BJ (cell line): ENCODE measurements around the gene NEK4. TPM values are rescaled to one million over a fixed set of nuclear protein-coding genes. Genes with fewer than 3 reads are reported as not detected.

Experiments
- CTCF ChIA-PET: fragments of 350-600 bp; formaldehyde crosslinking; extraction: SDS; loops from one replicate; lab custom pipeline; 2021; ENCODE audit warnings: antibody characterized with exemption, inconsistent platforms; lab: Yijun Ruan, JAX
- POLR2A ChIA-PET: fragments of 300-600 bp; sonication (Branson Sonifier 250); formaldehyde crosslinking; extraction: SDS; loops from one replicate; lab custom pipeline; 2021; ENCODE audit warnings: antibody characterized with exemption; lab: Charles Lee
- DNase-seq: peaks from one replicate; pipeline ENCODE4 v3.0.0-alpha.2; 2011; ENCODE audit warnings: low read depth
- H3K27me3 ChIP-seq: 2 replicates; pipeline ENCODE4 v1.6.0; 2011; ENCODE audit warnings: low read length; ENCODE audit not compliant: control insufficient read depth, insufficient read depth
- H3K36me3 ChIP-seq: 2 replicates; pipeline ENCODE4 v1.5.1; 2011; ENCODE audit warnings: low read length; ENCODE audit not compliant: control insufficient read depth, insufficient read depth
- H3K4me3 ChIP-seq: 2 replicates; pipeline ENCODE4 v1.5.1; 2011; ENCODE audit warnings: low read depth, mild to moderate bottlenecking, control low read depth, low read length
- CTCF ChIP-seq: IDR thresholded peaks from 2 replicates; pipeline ENCODE4 v1.5.1; 2011; ENCODE audit warnings: low read depth, mild to moderate bottlenecking, control low read depth, inconsistent platforms, low read length, moderate library complexity; ENCODE audit not compliant: insufficient read depth
- polyA plus RNA-seq: library from polyadenylated mRNA; depleted of rRNA; stranded (reverse); fragments of >200 nt; gene quantifications from 2 replicates; pipeline ENCODE4 v1.2.3, GENCODE V29; 2011

The NEK4 gene
- polyA plus RNA-seq, 1 experiment, result 10.0 TPM

- Histone ChIP-seq H3K27me3 (no peaks in the 10 kb centered on the region), H3K4me3 (no peak overlapping the region), H3K36me3 (peaks cover 28% of the 10 kb centered on the region)
- POLR2A ChIA-PET, result no interaction called here
- CTCF ChIA-PET, result interaction anchor here (0.6 kb wide), 1 partner anchor 10 kb away, joined by 6 read pairs; no protein-coding TSS in a partner anchor
- no peak for DNase-seq
- TF ChIP-seq CTCF, result no peak
Observed at GRCh38 chr3:52697632-52697965, 73.1 kb downstream of the NEK4 start.

GRCh38 chr3:52696830-52697631 is 73.7 kb downstream of the NEK4 start:
- ChIA-PET CTCF (interaction anchor here (0.6 to 1.1 kb wide), 3 partner anchors 9 to 10 kb away, joined by 3 to 6 read pairs (median 3); no protein-coding TSS in a partner anchor), POLR2A (no interaction called here)
- no peaks in the 10 kb centered on the region for H3K27me3 ChIP-seq
- DNase-seq, result no peak
- peaks cover 32% of the 10 kb centered on the region for H3K36me3 ChIP-seq
- no peak for TF ChIP-seq CTCF
- no peak overlapping the region for H3K4me3 ChIP-seq

- ChIA-PET POLR2A (interaction anchor here (1.0 kb wide), 1 partner anchor 160 kb away, joined by 4 read pairs; the partner anchor contains the start of gene UQCC5), CTCF (interaction anchor here (1.1 kb wide), 1 partner anchor 8 kb away, joined by 3 read pairs; no protein-coding TSS in a partner anchor)
- Histone ChIP-seq H3K4me3 (no peak overlapping the region), H3K36me3 (peaks cover 33% of the 10 kb centered on the region), H3K27me3 (no peaks in the 10 kb centered on the region)
- no peak for DNase-seq
- TF ChIP-seq CTCF, result no peak
Observed at GRCh38 chr3:52695798-52696671, 74.7 kb downstream of the NEK4 start.

- ChIA-PET CTCF (no interaction called here), POLR2A (interaction anchor here (1.0 kb wide), 1 partner anchor 159 kb away, joined by 4 read pairs; the partner anchor contains the start of gene UQCC5)
- no peak overlapping the region for H3K4me3 ChIP-seq
- DNase-seq, result no peak
- no peak for TF ChIP-seq CTCF
- H3K36me3 ChIP-seq, result peaks cover 36% of the 10 kb centered on the region
- no peaks in the 10 kb centered on the region for H3K27me3 ChIP-seq
Observed at GRCh38 chr3:52694528-52695189, 76.1 kb downstream of the NEK4 start.
